GM12872 (cell line): ENCODE results near the gene PCSK5.

Experiments
- CTCF ChIP-seq: IDR thresholded peaks from 3 replicates; pipeline ENCODE4 v1.5.1; 2011; ENCODE audit warnings: low read depth, mild to moderate bottlenecking, low read length, moderate library complexity; ENCODE audit not compliant: insufficient read depth

Gene PCSK5

GRCh38 chr9:75965231-75965630 lies 74.8 kb downstream of the PCSK5 start:
- TF ChIP-seq CTCF: no peak

- no peak for TF ChIP-seq CTCF
These were observed 77.1 kb downstream of the PCSK5 start for GRCh38 chr9:75967556-75967955.

GRCh38 chr9:75974016-75974766 lies 83.7 kb downstream of the PCSK5 start:
- TF ChIP-seq CTCF: no peak

- no peak for TF ChIP-seq CTCF
These were observed 84.6 kb downstream of the PCSK5 start for GRCh38 chr9:75975071-75975470.

- TF ChIP-seq CTCF: no peak
These were observed 86.1 kb downstream of the PCSK5 start for GRCh38 chr9:75976549-75976948.

GRCh38 chr9:75979362-75979761 lies 88.9 kb downstream of the PCSK5 start:
- TF ChIP-seq CTCF: peak; percentile 15; the same call in 1 of the 3 replicates

- TF ChIP-seq CTCF: no peak
These were observed 93.0 kb downstream of the PCSK5 start for GRCh38 chr9:75983319-75984045.
